ENCODE results near the gene BST2. TPM values are rescaled to one million over a fixed set of nuclear protein-coding genes. Genes with fewer than 3 reads are reported as not detected.

The BST2 gene
- 0.21 to 0.39 TPM (median 0.29 TPM) in 3 of 5 replicates, not detected in the others for total RNA-seq (2022; extraction: Qiagen RNA extraction; ENCODE audit: low read depth)

GRCh38 chr19:17405250-17406045 is at the start of gene BST2:
BST2 (minus strand) TSS chr19:17405630; CDS start chr19:17405575, 55 bp downstream.

GRCh38 chr19:17448131-17448967 is 42.9 kb upstream of the BST2 start, which contains the start of gene TMEM221:
TMEM221 (minus strand) TSS chr19:17448668; CDS start chr19:17448462, 206 bp downstream.

GRCh38 chr19:17419621-17420474 is 14.4 kb upstream of the BST2 start, which contains the start of gene MVB12A:
MVB12A (plus strand) TSS chr19:17420047; CDS start chr19:17420136, 89 bp downstream.

GRCh38 chr19:17393914-17394313 is 11.5 kb downstream of the BST2 start, which contains the start of gene CCDC194:
CCDC194 (minus strand) TSS chr19:17394196; CDS start chr19:17394158, 38 bp downstream.

GRCh38 chr19:17376935-17377600 is 28.4 kb downstream of the BST2 start, which contains the start of gene PLVAP:
PLVAP (minus strand) TSS chr19:17377342; CDS start chr19:17377288, 54 bp downstream.

Other genes with a start within 250 kb of the BST2 start
- gene USE1, start 190.3 kb downstream of the BST2 start, total RNA-seq (2022; extraction: Qiagen RNA extraction; ENCODE audit: low read depth), result 14.1 to 17.1 TPM (median 16.2 TPM) in 5 replicates
- 7.8 to 12.5 TPM (median 11.7 TPM) in 5 replicates for gene OCEL1, start 179.4 kb downstream of the BST2 start, total RNA-seq (2022; extraction: Qiagen RNA extraction; ENCODE audit: low read depth)
- gene NR2F6, start 159.7 kb downstream of the BST2 start, total RNA-seq (2022; extraction: Qiagen RNA extraction; ENCODE audit: low read depth), result 34.3 to 67.1 TPM (median 61.8 TPM) in 5 replicates
- not detected in 5 replicates for gene USHBP1, start 140.9 kb downstream of the BST2 start, total RNA-seq (2022; extraction: Qiagen RNA extraction; ENCODE audit: low read depth)
- 59.7 to 68.1 TPM (median 61.7 TPM) in 5 replicates for gene BABAM1, start 138.2 kb downstream of the BST2 start, total RNA-seq (2022; extraction: Qiagen RNA extraction; ENCODE audit: low read depth)
- gene ANKLE1, start 123.7 kb downstream of the BST2 start, total RNA-seq (2022; extraction: Qiagen RNA extraction; ENCODE audit: low read depth), result 0.27 to 0.64 TPM (median 0.52 TPM) in 5 replicates
- 2.2 to 3.4 TPM (median 3.0 TPM) in 5 replicates for gene ABHD8, start 102.2 kb downstream of the BST2 start, total RNA-seq (2022; extraction: Qiagen RNA extraction; ENCODE audit: low read depth)
- gene MRPL34, start 99.8 kb downstream of the BST2 start, total RNA-seq (2022; extraction: Qiagen RNA extraction; ENCODE audit: low read depth), result 63.3 to 93.7 TPM (median 79.5 TPM) in 5 replicates
- gene DDA1, start 96.1 kb downstream of the BST2 start, total RNA-seq (2022; extraction: Qiagen RNA extraction; ENCODE audit: low read depth), result 52.0 to 61.8 TPM (median 60.6 TPM) in 5 replicates
- gene ANO8, start 70.8 kb downstream of the BST2 start, total RNA-seq (2022; extraction: Qiagen RNA extraction; ENCODE audit: low read depth), result 2.2 to 4.0 TPM (median 3.5 TPM) in 5 replicates
- gene GTPBP3, start 68.1 kb downstream of the BST2 start, total RNA-seq (2022; extraction: Qiagen RNA extraction; ENCODE audit: low read depth), result 15.2 to 22.9 TPM (median 21.2 TPM) in 5 replicates
- not detected in 5 replicates for gene PLVAP, start 28.3 kb downstream of the BST2 start, total RNA-seq (2022; extraction: Qiagen RNA extraction; ENCODE audit: low read depth)
- gene CCDC194, start 11.4 kb downstream of the BST2 start, total RNA-seq (2022; extraction: Qiagen RNA extraction; ENCODE audit: low read depth), result not detected in 5 replicates
- gene MVB12A, start 14.4 kb upstream of the BST2 start, total RNA-seq (2022; extraction: Qiagen RNA extraction; ENCODE audit: low read depth), result 30.6 to 41.6 TPM (median 40.0 TPM) in 5 replicates
- gene TMEM221, start 43.0 kb upstream of the BST2 start, total RNA-seq (2022; extraction: Qiagen RNA extraction; ENCODE audit: low read depth), result 0.26 to 0.79 TPM (median 0.68 TPM) in 5 replicates
- gene NXNL1, start 55.3 kb upstream of the BST2 start, total RNA-seq (2022; extraction: Qiagen RNA extraction; ENCODE audit: low read depth), result not detected in 5 replicates
- 2.0 to 3.2 TPM (median 2.6 TPM) in 5 replicates for gene SLC27A1, start 64.9 kb upstream of the BST2 start, total RNA-seq (2022; extraction: Qiagen RNA extraction; ENCODE audit: low read depth)
- gene PGLS, start 106.0 kb upstream of the BST2 start, total RNA-seq (2022; extraction: Qiagen RNA extraction; ENCODE audit: low read depth), result 52.9 to 77.0 TPM (median 74.9 TPM) in 5 replicates
- 54.8 to 75.2 TPM (median 71.8 TPM) in 5 replicates for gene COLGALT1, start 150.0 kb upstream of the BST2 start, total RNA-seq (2022; extraction: Qiagen RNA extraction; ENCODE audit: low read depth)

All from A549 treated with GW870086 at 1 μM for 4 hours (cell line).